Gastroesophageal sphincter (tissue), 4 donors: ENCODE results near the gene TP63. TPM values are rescaled to one million over a fixed set of nuclear protein-coding genes. Genes with fewer than 3 reads are reported as not detected.

Source experiments
- ATAC-seq: fragments of 150-250 bp; one replicate; pipeline ENCODE4 v1.9.1; 2016; ENCODE audit warnings: mild to moderate bottlenecking, moderate library complexity
- H3K27ac ChIP-seq, 4 donors: fragments of 200-600 bp; sonication (generic) in 3 of 4; 1 replicate in 3 of 4; 2 replicates in 1 of 4; pipeline ENCODE4 v1.5.1; 2016 to 2019
- H3K27me3 ChIP-seq: fragments of 200-600 bp; sonication (generic); one replicate; pipeline ENCODE4 v1.5.1; 2019
- H3K36me3 ChIP-seq, 2 donors: fragments of 200-600 bp; sonication (generic); one replicate each; pipeline ENCODE4 v1.5.1; 2019; ENCODE audit warnings: control low read depth in 1 of 2
- H3K4me1 ChIP-seq, 3 donors: fragments of 200-600 bp; sonication (generic); 1 replicate in 2 of 3; 2 replicates in 1 of 3; pipeline ENCODE4 v1.5.1; 2016 to 2019; ENCODE audit warnings: control low read depth in 2 of 3
- H3K4me3 ChIP-seq, 2 donors: fragments of 200-600 bp; sonication (generic); one replicate each; pipeline ENCODE4 v1.5.1; 2019; ENCODE audit warnings: mild to moderate bottlenecking in 1 of 2, moderate library complexity in 1 of 2
- H3K9me3 ChIP-seq, 3 donors: fragments of 200-600 bp; sonication (generic); one replicate each; pipeline ENCODE4 v1.5.1; 2017 to 2019; ENCODE audit warnings: control low read depth in 2 of 3
- CTCF ChIP-seq, 4 experiments: fragments of 200-600 bp in 2 of 4; fragments of 450-650 bp in 2 of 4; sonication (generic) in 1 of 4; IDR thresholded peaks; one replicate each; pipeline ENCODE4 v1.5.1; 2017 to 2019; ENCODE audit warnings: antibody characterized with exemption in 4 of 4, mild to moderate bottlenecking in 2 of 4, moderate library complexity in 2 of 4
- EP300 ChIP-seq: sonication (generic); formaldehyde crosslinking; IDR thresholded peaks from one replicate; pipeline ENCODE4 v1.6.1; 2017; ENCODE audit warnings: antibody characterized with exemption, mild to moderate bottlenecking
- POLR2A ChIP-seq, 2 donors: fragments of 450-650 bp; IDR thresholded peaks; one replicate each; pipeline ENCODE4 v1.6.1; 2017; ENCODE audit warnings: antibody characterized with exemption in 2 of 2, mild to moderate bottlenecking in 2 of 2, moderate library complexity in 1 of 2
- POLR2AphosphoS5 ChIP-seq: sonication (generic); formaldehyde crosslinking; IDR thresholded peaks from one replicate; pipeline ENCODE4 v1.6.1; 2017; ENCODE audit warnings: antibody characterized with exemption
- WGBS, 2 donors: methylation state at CpG; one replicate each; pipeline ENCODE4 v1.1.5; 2018; ENCODE audit warnings: low coverage in 1 of 2; 5-methylcytosine and 5-hydroxymethylcytosine counted together
- total RNA-seq, 4 donors: library from RNA; depleted of rRNA; stranded (reverse); fragments of >200 nt; gene quantifications; one replicate each; pipeline ENCODE4 v1.1.0, GENCODE V29; 2016

The TP63 gene
- total RNA-seq, 4 donors from 2014 or later, result 0.13 to 7.4 (median 3.4) TPM; not detected in 1

GRCh38 chr3:189724356-189724755, 93.2 kb downstream of the TP63 start:
- ATAC-seq, result no peak
- H3K4me3 ChIP-seq, result no peak overlapping the region
- TF ChIP-seq POLR2AphosphoS5, result no peak
- TF ChIP-seq EP300, result no peak
- no peak for TF ChIP-seq POLR2A (IDR thresholded peaks at IDR 0.05)
- TF ChIP-seq CTCF (IDR thresholded peaks at IDR 0.05), result no peak
- no peak overlapping the region for H3K27ac ChIP-seq
- H3K36me3 ChIP-seq, result no peaks in the 10 kb centered on the region
- H3K4me1 ChIP-seq, result no peaks in the 10 kb centered on the region
- H3K27me3 ChIP-seq, result no peaks in the 10 kb centered on the region
- H3K9me3 ChIP-seq, result no peaks in the 10 kb centered on the region
- WGBS, 2 donors, result 71 to 85% methylated on average over 4 of the region's 4 CpGs

DNA sequence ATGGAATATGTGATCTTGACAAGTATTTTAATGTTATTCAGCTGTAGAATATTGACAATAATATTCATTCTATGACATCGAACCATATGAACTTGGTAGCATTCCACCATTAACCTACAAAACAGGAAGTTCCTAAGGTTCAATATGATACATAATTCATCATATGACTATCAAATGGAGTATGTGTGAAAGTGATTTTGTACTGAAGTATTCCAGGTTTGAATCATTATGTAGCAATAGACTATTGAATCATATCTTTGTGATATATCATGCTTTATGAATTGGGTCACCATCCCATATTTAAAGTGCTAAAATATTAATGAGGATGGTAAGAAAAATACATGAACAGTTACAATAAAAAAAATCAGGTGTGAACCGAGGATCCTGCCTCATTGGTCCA, 95.1 kb downstream of the TP63 start:
- H3K4me3 ChIP-seq, result no peak overlapping the region
- 86 to 95% methylated on average over 2 of the region's 2 CpGs for WGBS, 2 donors

DNA sequence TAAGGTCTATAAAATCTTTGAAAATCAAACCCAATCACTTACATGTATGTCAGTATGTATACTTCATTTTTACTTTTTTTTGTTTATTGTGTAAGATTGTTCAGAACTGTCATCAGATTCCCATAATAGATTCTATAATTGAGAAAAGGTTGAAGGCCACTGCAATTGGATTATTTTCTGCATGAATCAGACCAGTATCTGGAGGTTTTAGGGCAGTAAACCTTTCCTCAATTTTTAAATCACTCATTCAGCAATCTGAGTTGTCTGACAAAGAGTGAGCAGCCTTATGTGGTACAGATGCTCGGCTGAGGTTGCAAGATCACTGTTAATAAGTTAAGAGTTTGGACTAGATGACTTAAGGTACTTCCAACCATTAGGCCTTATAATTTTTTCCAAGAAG, 96.0 kb downstream of the TP63 start:
- ATAC-seq, result no peak
- Histone ChIP-seq H3K4me1 (no peaks in the 10 kb centered on the region), H3K36me3 (no peaks in the 10 kb centered on the region), H3K4me3 (no peak overlapping the region), H3K27me3 (no peaks in the 10 kb centered on the region), H3K27ac (no peak overlapping the region), H3K9me3 (no peaks in the 10 kb centered on the region)
- TF ChIP-seq POLR2A (IDR thresholded peaks at IDR 0.05) (no peak), EP300 (no peak), POLR2AphosphoS5 (no peak), CTCF (IDR thresholded peaks at IDR 0.05) (no peak)
- WGBS, 2 donors, result 70 to 93% methylated on average over 1 of the region's 1 CpG

More for the DNA sequence above, 95.1 kb downstream of the TP63 start:
- TF ChIP-seq POLR2A (IDR thresholded peaks at IDR 0.05), result no peak
- TF ChIP-seq EP300, result no peak
- TF ChIP-seq CTCF (IDR thresholded peaks at IDR 0.05), result no peak
- TF ChIP-seq POLR2AphosphoS5, result no peak
- H3K27me3 ChIP-seq, result no peaks in the 10 kb centered on the region
- no peaks in the 10 kb centered on the region for H3K36me3 ChIP-seq
- H3K27ac ChIP-seq, result no peak overlapping the region
- no peak for ATAC-seq
- no peaks in the 10 kb centered on the region for H3K4me1 ChIP-seq
- no peaks in the 10 kb centered on the region for H3K9me3 ChIP-seq

GRCh38 chr3:189727898-189728297, 96.7 kb downstream of the TP63 start:
- no peaks in the 10 kb centered on the region for H3K9me3 ChIP-seq
- no peak for ATAC-seq
- no peak for TF ChIP-seq POLR2AphosphoS5
- TF ChIP-seq CTCF (IDR thresholded peaks at IDR 0.05), result no peak
- no peak for TF ChIP-seq EP300
- no peak for TF ChIP-seq POLR2A (IDR thresholded peaks at IDR 0.05)
- no peak overlapping the region for H3K4me3 ChIP-seq
- no peaks in the 10 kb centered on the region for H3K36me3 ChIP-seq
- no peak overlapping the region for H3K27ac ChIP-seq
- WGBS, 2 donors, result 61 to 65% methylated on average over 4 of the region's 4 CpGs
- H3K27me3 ChIP-seq, result no peaks in the 10 kb centered on the region
- H3K4me1 ChIP-seq, result no peaks in the 10 kb centered on the region

DNA sequence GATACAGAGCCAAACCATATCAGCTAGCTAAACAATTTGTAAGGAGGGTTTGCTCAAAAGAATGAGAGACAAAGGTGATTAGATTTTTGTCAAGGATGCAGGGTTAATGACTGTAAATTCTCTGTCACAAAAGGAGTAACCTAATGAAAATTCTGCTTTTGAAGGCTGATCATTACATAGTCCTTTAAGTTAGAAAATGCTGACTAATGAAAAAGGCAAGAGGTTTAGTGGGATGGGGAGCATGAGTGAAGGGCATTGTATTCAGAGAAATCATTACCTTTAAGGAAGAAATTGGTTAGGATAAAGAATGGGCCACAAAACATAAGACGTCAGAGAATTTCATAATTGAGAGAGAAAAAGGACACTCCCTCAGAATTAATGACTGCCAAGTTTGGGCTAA, 97.7 kb downstream of the TP63 start:
- TF ChIP-seq POLR2A (IDR thresholded peaks at IDR 0.05) (no peak), POLR2AphosphoS5 (no peak), CTCF (IDR thresholded peaks at IDR 0.05) (no peak), EP300 (no peak)
- no peaks in the 10 kb centered on the region for H3K27me3 ChIP-seq
- WGBS, 2 donors, result 38 to 88% methylated on average over 1 of the region's 1 CpG
- no peaks in the 10 kb centered on the region for H3K36me3 ChIP-seq
- no peak overlapping the region for H3K27ac ChIP-seq
- no peak overlapping the region for H3K4me3 ChIP-seq
- H3K9me3 ChIP-seq, result no peaks in the 10 kb centered on the region
- ATAC-seq, result no peak
- no peaks in the 10 kb centered on the region for H3K4me1 ChIP-seq
